ENCODE data around the gene CPE.

Gene CPE

DNA sequence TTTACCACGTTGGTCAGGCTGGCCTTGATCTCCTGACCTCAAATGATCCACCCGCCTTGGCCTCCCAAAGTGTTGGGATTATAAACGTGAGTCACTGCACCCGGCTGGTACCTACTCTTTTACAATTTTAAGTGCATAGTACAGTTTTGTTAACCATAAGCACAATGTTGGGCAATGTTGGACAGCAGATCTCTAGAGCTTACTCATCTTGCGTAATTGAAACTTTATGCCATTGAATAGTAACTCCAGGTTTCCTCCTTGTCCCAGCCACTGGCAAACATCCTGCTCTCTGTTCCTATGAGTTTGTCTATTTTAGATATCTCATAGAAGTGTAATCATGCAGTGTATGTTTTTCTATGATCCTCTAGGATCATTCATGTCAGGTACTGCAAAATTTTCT, 9.3 kb upstream of the CPE start:
- no peak for ATAC-seq
- TF ChIP-seq, protein P1, sequence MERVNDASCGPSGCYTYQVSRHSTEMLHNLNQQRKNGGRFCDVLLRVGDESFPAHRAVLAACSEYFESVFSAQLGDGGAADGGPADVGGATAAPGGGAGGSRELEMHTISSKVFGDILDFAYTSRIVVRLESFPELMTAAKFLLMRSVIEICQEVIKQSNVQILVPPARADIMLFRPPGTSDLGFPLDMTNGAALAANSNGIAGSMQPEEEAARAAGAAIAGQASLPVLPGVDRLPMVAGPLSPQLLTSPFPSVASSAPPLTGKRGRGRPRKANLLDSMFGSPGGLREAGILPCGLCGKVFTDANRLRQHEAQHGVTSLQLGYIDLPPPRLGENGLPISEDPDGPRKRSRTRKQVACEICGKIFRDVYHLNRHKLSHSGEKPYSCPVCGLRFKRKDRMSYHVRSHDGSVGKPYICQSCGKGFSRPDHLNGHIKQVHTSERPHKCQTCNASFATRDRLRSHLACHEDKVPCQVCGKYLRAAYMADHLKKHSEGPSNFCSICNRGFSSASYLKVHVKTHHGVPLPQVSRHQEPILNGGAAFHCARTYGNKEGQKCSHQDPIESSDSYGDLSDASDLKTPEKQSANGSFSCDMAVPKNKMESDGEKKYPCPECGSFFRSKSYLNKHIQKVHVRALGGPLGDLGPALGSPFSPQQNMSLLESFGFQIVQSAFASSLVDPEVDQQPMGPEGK (CRISPR knock-in tag; IDR thresholded peaks at IDR 0.05; ENCODE audit: borderline replicate concordance): no peak

DNA sequence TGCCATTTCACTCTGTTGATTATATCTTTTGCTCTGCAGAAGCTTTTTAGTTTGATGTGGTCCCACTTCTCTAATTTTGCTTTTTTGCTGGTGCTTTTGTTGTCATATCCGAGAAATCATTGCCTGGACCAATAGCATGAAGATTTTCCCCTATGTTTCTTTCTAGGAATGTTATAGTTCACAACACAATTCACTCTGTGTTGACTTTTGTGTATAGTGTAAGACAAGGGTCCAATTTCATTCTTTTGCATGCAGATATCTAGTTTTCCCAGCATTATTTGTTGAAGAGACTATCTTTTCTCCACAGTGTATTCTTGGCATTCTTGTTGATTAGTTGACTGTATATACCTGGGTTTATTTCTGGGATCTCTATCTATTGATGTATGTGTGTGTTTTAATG, 8.3 kb upstream of the CPE start:
- no peak for ATAC-seq
- TF ChIP-seq ZFP30 (CRISPR knock-in tag; IDR thresholded peaks at IDR 0.05) (no peak), TCF4 (CRISPR knock-in tag; IDR thresholded peaks at IDR 0.05; ENCODE audit: borderline replicate concordance) (no peak), ZNF8 (CRISPR knock-in tag; IDR thresholded peaks at IDR 0.05) (no peak), RARB (CRISPR knock-in tag; IDR thresholded peaks at IDR 0.05) (no peak)
- TF ChIP-seq, protein P1 (CRISPR knock-in tag; IDR thresholded peaks at IDR 0.05; ENCODE audit: borderline replicate concordance): no peak

DNA sequence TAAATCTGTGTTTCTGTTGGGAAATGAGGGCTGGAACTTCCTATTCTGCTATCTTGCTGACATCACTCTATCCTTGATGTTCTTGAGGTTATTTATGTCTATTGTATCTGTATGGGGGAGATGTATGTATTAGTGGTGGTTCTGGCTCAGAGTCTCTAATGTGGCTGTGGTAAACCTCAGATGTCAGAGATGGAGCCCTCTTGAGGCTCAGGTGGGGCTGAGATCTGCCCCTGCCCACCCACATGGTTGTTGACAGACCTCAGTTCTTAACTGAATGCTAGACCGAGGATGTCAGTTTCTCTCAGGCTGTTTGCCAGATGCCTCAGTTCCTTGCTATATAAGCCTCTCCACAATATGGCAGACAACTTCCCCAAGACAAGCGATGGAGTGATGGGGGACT, 3.3 kb upstream of the CPE start:
- TF ChIP-seq SNAI2 (CRISPR knock-in tag; IDR thresholded peaks at IDR 0.05) (no peak), GLIS3 (CRISPR knock-in tag; IDR thresholded peaks at IDR 0.05) (no peak), OSR1 (CRISPR knock-in tag; IDR thresholded peaks at IDR 0.05) (no peak), ZNF565 (CRISPR knock-in tag; conservative IDR thresholded peaks at IDR 0.05; ENCODE audit: low read depth) (no peak), ARNTL (CRISPR knock-in tag; IDR thresholded peaks at IDR 0.05; ENCODE audit: borderline replicate concordance, low read depth) (no peak), BACH2 (CRISPR knock-in tag; IDR thresholded peaks at IDR 0.05; ENCODE audit: borderline replicate concordance) (no peak), ZFP30 (CRISPR knock-in tag; IDR thresholded peaks at IDR 0.05) (no peak), ZNF8 (CRISPR knock-in tag; IDR thresholded peaks at IDR 0.05) (no peak), TOX (CRISPR knock-in tag; IDR thresholded peaks at IDR 0.05; ENCODE audit: borderline replicate concordance) (no peak), ZNF70 (CRISPR knock-in tag; IDR thresholded peaks at IDR 0.05) (no peak), ESRRG (CRISPR knock-in tag; IDR thresholded peaks at IDR 0.05) (no peak), ZC3H10 (CRISPR knock-in tag; IDR thresholded peaks at IDR 0.05) (no peak), CSDC2 (CRISPR knock-in tag; IDR thresholded peaks at IDR 0.05) (no peak), ISL1 (CRISPR knock-in tag; IDR thresholded peaks at IDR 0.05) (no peak), RARB (CRISPR knock-in tag; IDR thresholded peaks at IDR 0.05) (no peak), ZFP3 (CRISPR knock-in tag; IDR thresholded peaks at IDR 0.05) (no peak)
- TF ChIP-seq, protein P2, sequence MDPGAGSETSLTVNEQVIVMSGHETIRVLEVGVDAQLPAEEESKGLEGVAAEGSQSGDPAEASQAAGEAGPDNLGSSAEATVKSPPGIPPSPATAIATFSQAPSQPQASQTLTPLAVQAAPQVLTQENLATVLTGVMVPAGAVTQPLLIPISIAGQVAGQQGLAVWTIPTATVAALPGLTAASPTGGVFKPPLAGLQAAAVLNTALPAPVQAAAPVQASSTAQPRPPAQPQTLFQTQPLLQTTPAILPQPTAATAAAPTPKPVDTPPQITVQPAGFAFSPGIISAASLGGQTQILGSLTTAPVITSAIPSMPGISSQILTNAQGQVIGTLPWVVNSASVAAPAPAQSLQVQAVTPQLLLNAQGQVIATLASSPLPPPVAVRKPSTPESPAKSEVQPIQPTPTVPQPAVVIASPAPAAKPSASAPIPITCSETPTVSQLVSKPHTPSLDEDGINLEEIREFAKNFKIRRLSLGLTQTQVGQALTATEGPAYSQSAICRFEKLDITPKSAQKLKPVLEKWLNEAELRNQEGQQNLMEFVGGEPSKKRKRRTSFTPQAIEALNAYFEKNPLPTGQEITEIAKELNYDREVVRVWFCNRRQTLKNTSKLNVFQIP (CRISPR knock-in tag; IDR thresholded peaks at IDR 0.05; ENCODE audit: borderline replicate concordance, low read depth): no peak
- TF ChIP-seq, protein P1 (CRISPR knock-in tag; IDR thresholded peaks at IDR 0.05; ENCODE audit: borderline replicate concordance): no peak
- TF ChIP-seq, protein P3, sequence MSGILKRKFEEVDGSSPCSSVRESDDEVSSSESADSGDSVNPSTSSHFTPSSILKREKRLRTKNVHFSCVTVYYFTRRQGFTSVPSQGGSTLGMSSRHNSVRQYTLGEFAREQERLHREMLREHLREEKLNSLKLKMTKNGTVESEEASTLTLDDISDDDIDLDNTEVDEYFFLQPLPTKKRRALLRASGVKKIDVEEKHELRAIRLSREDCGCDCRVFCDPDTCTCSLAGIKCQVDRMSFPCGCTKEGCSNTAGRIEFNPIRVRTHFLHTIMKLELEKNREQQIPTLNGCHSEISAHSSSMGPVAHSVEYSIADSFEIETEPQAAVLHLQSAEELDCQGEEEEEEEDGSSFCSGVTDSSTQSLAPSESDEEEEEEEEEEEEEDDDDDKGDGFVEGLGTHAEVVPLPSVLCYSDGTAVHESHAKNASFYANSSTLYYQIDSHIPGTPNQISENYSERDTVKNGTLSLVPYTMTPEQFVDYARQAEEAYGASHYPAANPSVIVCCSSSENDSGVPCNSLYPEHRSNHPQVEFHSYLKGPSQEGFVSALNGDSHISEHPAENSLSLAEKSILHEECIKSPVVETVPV (CRISPR knock-in tag; IDR thresholded peaks at IDR 0.05): no peak
- TF ChIP-seq, protein P4, sequence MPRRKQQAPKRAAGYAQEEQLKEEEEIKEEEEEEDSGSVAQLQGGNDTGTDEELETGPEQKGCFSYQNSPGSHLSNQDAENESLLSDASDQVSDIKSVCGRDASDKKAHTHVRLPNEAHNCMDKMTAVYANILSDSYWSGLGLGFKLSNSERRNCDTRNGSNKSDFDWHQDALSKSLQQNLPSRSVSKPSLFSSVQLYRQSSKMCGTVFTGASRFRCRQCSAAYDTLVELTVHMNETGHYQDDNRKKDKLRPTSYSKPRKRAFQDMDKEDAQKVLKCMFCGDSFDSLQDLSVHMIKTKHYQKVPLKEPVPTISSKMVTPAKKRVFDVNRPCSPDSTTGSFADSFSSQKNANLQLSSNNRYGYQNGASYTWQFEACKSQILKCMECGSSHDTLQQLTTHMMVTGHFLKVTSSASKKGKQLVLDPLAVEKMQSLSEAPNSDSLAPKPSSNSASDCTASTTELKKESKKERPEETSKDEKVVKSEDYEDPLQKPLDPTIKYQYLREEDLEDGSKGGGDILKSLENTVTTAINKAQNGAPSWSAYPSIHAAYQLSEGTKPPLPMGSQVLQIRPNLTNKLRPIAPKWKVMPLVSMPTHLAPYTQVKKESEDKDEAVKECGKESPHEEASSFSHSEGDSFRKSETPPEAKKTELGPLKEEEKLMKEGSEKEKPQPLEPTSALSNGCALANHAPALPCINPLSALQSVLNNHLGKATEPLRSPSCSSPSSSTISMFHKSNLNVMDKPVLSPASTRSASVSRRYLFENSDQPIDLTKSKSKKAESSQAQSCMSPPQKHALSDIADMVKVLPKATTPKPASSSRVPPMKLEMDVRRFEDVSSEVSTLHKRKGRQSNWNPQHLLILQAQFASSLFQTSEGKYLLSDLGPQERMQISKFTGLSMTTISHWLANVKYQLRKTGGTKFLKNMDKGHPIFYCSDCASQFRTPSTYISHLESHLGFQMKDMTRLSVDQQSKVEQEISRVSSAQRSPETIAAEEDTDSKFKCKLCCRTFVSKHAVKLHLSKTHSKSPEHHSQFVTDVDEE (CRISPR knock-in tag; IDR thresholded peaks at IDR 0.05): no peak
- ATAC-seq: no peak

Measured in SK-N-SH treated with all-trans-retinoic acid at 6 μM for 48 hours (cell line).